HepG2 (cell line): ENCODE results near the gene SULT2B1. TPM values are rescaled to one million over a fixed set of nuclear protein-coding genes. Genes with fewer than 3 reads are reported as not detected.
A peak's percentile ranks its signal among the peaks of the same experiment; 100 is the strongest.

Source experiments
- ARID2 ChIP-seq: sonication (generic); formaldehyde crosslinking; IDR thresholded peaks from 2 replicates; pipeline ENCODE4 v1.8.1; 2022; ENCODE audit warnings: mild to moderate bottlenecking, missing genetic modification reagents, borderline replicate concordance
- ELF1 ChIP-seq: sonication (generic); formaldehyde crosslinking; IDR thresholded peaks from 2 replicates; pipeline ENCODE4 v1.4.0; 2020; ENCODE audit warnings: missing genetic modification reagents
- ETV6 ChIP-seq: sonication (generic); formaldehyde crosslinking; conservative IDR thresholded peaks from 2 replicates; pipeline ENCODE4 v1.4.0; 2020; ENCODE audit warnings: missing genetic modification reagents
- EZH2 ChIP-seq: conservative IDR thresholded peaks from 2 replicates; pipeline ENCODE4 v1.6.1; 2012; ENCODE audit warnings: mild to moderate bottlenecking, low read depth, low read length, moderate library complexity
- HIVEP1 ChIP-seq: sonication (generic); formaldehyde crosslinking; IDR thresholded peaks from 2 replicates; pipeline ENCODE4 v1.4.0; 2020; ENCODE audit warnings: mild to moderate bottlenecking, missing genetic modification reagents
- HNF4G ChIP-seq, 2 experiments: sonication (generic) in 1 of 2; formaldehyde crosslinking in 1 of 2; IDR thresholded peaks; 2 replicates each; pipeline versions ENCODE4 v1.4.0 to v1.6.1; 2011 to 2020; ENCODE audit warnings: borderline replicate concordance in 2 of 2, low read depth in 2 of 2, mild to moderate bottlenecking in 2 of 2, low read length in 1 of 2, missing genetic modification reagents in 1 of 2, moderate library complexity in 1 of 2
- JDP2 ChIP-seq: sonication (generic); formaldehyde crosslinking; IDR thresholded peaks from 2 replicates; pipeline ENCODE4 v1.8.1; 2022; ENCODE audit warnings: missing genetic modification reagents, borderline replicate concordance
- NFYB ChIP-seq: sonication (generic); formaldehyde crosslinking; IDR thresholded peaks from 2 replicates; pipeline ENCODE4 v1.4.0; 2020; ENCODE audit warnings: missing genetic modification reagents
- RFX3 ChIP-seq: IDR thresholded peaks from 2 replicates; pipeline ENCODE4 v1.6.1; 2016; ENCODE audit warnings: missing biosample characterization, missing genetic modification reagents
- RFX5 ChIP-seq: IDR thresholded peaks from 2 replicates; pipeline ENCODE4 v1.6.1; 2011; ENCODE audit warnings: low read depth, low read length, improper control_type of control experiment
- RFXANK ChIP-seq: IDR thresholded peaks from 2 replicates; pipeline ENCODE4 v1.6.1; 2016
- SMYD3 ChIP-seq: sonication (generic); formaldehyde crosslinking; IDR thresholded peaks from 2 replicates; pipeline ENCODE4 v1.8.1; 2023; ENCODE audit warnings: mild to moderate bottlenecking, missing genetic modification reagents
- SP2 ChIP-seq: sonication (generic); formaldehyde crosslinking; IDR thresholded peaks from 2 replicates; pipeline ENCODE4 v1.5.1; 2020; ENCODE audit warnings: mild to moderate bottlenecking, missing genetic modification reagents
- STAT5B ChIP-seq: sonication (generic); formaldehyde crosslinking; IDR thresholded peaks from 2 replicates; pipeline ENCODE4 v1.4.0; 2020; ENCODE audit warnings: missing genetic modification reagents
- ZBTB21 ChIP-seq: sonication (generic); formaldehyde crosslinking; IDR thresholded peaks from 2 replicates; pipeline ENCODE4 v1.4.0; 2020; ENCODE audit warnings: missing genetic modification reagents
- ZKSCAN1 ChIP-seq: fragments of 150-350 bp; IDR thresholded peaks from 2 replicates; pipeline ENCODE4 v1.6.1; 2014; ENCODE audit warnings: low read length
- ZNF292 ChIP-seq: sonication (generic); formaldehyde crosslinking; IDR thresholded peaks from 2 replicates; pipeline ENCODE4 v1.8.1; 2022; ENCODE audit warnings: mild to moderate bottlenecking, low read depth, missing genetic modification reagents, borderline replicate concordance
- ZNF501 ChIP-seq: sonication (generic); formaldehyde crosslinking; IDR thresholded peaks from 2 replicates; pipeline ENCODE4 v1.5.1; 2020; ENCODE audit warnings: mild to moderate bottlenecking, moderate library complexity, missing genetic modification reagents
- ZNF703 ChIP-seq: sonication (generic); formaldehyde crosslinking; IDR thresholded peaks from 2 replicates; pipeline ENCODE4 v1.5.1; 2020; ENCODE audit warnings: missing genetic modification reagents, mild to moderate bottlenecking, moderate library complexity, borderline replicate concordance
- ZNF879 ChIP-seq: sonication (generic); formaldehyde crosslinking; IDR thresholded peaks from 2 replicates; pipeline ENCODE4 v1.8.1; 2023; ENCODE audit warnings: missing genetic modification reagents
- polyA plus RNA-seq, 8 experiments: library from polyadenylated mRNA; depleted of rRNA in 3 of 8; stranded (reverse) in 7 of 8; unstranded in 1 of 8; fragments of >200 nt; fragmentation: Illumina TruSeq in 4 of 8; extraction: Trizol in 4 of 8; gene quantifications; 2 replicates each; pipeline versions ENCODE4 v1.2.1 to v1.2.3, GENCODE V29; 2011 to 2016; ENCODE audit warnings: low read depth in 4 of 8, missing spikeins in 1 of 8, mixed read lengths in 1 of 8; ENCODE audit not compliant: insufficient read depth in 1 of 8
- total RNA-seq, 5 experiments: library from RNA; depleted of rRNA; stranded (reverse); fragments of >200 nt; fragmentation: Illumina TruSeq; extraction: Trizol; gene quantifications; 2 replicates each; pipeline ENCODE4 v1.2.3, GENCODE V29; 2016; ENCODE audit warnings: low read depth in 1 of 5
- TF ChIP-seq, protein P1 (sequence below): sonication (generic); formaldehyde crosslinking; IDR thresholded peaks from 2 replicates; pipeline ENCODE4 v1.8.1; 2023; ENCODE audit warnings: mild to moderate bottlenecking, moderate library complexity, missing genetic modification reagents
- TF ChIP-seq, protein P2 (sequence below): IDR thresholded peaks from 2 replicates; pipeline ENCODE4 v1.6.1; 2012; ENCODE audit warnings: low read depth, low read length, improper control_type of control experiment
- TF ChIP-seq, protein P3 (sequence below): IDR thresholded peaks from 2 replicates; pipeline ENCODE4 v1.6.1; 2012; ENCODE audit warnings: inconsistent platforms
- TF ChIP-seq, protein P4 (sequence below): IDR thresholded peaks from 2 replicates; pipeline ENCODE4 v1.6.1; 2016; ENCODE audit warnings: low read depth, missing genetic modification reagents, missing compliant biosample characterization

The SULT2B1 gene
- total and polyA plus RNA-seq, 2 of the 13 experiments (the other 11 are each of a cell fraction or from before 2014, with no cell fraction given): 0.13 TPM; not detected in 1

DNA sequence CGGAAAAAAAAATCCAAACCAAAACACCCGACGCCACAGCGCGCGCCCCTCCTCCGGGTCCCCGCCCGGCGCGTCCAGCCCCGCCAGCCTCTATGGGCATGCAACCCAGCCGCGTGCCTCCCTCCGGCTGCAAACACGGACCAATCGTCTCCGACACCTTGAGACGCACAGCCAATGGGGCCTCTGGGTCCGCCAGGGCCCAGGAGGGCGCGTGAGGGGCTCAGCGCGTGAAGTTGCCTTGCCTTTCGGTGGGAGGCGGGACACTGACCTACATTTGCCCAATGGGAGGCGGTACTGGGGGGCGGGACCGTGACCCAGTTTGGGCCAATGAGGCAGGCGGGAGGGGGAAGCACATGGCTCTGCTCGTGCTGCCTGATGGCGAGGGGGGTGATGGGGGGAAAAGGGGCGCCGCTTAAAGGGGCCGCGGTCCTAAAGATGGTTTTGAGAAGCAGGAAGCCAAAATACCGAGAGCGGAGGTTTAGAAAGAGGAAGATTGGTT lies 85.5 kb downstream of the SULT2B1 start (continued):
- TF ChIP-seq ZBTB21 (CRISPR knock-in tag) (no peak), RFX3 (CRISPR knock-in tag) (no peak), RFX5 (no peak; the same call in 1 of the 2 replicates), ZNF501 (CRISPR knock-in tag) (peak; percentile 72), ELF1 (0 out of 2 replicates have a peak, but pooled peaks have one; percentile 12), ETV6 (CRISPR knock-in tag) (no peak), SP2 (CRISPR knock-in tag) (peak; percentile 92), HIVEP1 (CRISPR knock-in tag) (peak; percentile 81), HNF4G (IDR thresholded peaks at IDR 0.05; ENCODE audit: borderline replicate concordance, low read depth, low read length) (no peak), HNF4G (CRISPR knock-in tag; IDR thresholded peaks at IDR 0.05; ENCODE audit: borderline replicate concordance, low read depth) (no peak), STAT5B (no peak), SMYD3 (CRISPR knock-in tag) (0 out of 2 replicates have a peak, but pooled peaks have one; percentile 50), EZH2 (no peak), JDP2 (CRISPR knock-in tag) (peak; percentile 45; the same call in 1 of the 2 replicates), NFYB (peak; percentile 91), ZNF879 (CRISPR knock-in tag) (peak; percentile 89; the same call in 1 of the 2 replicates), ARID2 (CRISPR knock-in tag) (no peak), ZKSCAN1 (no peak), ZNF292 (no peak), RFXANK (CRISPR knock-in tag) (peak; percentile 74), ZNF703 (CRISPR knock-in tag) (peak; percentile 95; the same call in 1 of the 2 replicates)
- TF ChIP-seq, protein P1, sequence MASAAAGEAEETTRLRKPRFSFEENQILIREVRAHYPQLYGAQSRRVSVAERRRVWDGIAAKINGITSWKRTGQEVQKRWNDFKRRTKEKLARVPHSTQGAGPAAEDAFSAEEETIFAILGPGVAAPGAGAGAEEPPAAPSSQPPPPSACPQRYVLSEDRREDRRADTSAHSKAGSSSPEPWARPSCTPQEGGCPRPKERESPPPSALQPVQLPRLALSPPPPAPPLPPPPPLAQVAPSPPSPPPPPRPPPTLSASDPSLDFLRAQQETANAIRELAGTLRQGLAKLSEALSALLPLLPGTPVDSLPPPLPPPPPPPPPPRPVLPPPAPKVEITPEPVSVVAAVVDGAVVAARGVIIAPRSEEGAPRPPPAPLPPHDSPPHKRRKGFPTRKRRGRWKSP (CRISPR knock-in tag): no peak
- TF ChIP-seq, protein P2, sequence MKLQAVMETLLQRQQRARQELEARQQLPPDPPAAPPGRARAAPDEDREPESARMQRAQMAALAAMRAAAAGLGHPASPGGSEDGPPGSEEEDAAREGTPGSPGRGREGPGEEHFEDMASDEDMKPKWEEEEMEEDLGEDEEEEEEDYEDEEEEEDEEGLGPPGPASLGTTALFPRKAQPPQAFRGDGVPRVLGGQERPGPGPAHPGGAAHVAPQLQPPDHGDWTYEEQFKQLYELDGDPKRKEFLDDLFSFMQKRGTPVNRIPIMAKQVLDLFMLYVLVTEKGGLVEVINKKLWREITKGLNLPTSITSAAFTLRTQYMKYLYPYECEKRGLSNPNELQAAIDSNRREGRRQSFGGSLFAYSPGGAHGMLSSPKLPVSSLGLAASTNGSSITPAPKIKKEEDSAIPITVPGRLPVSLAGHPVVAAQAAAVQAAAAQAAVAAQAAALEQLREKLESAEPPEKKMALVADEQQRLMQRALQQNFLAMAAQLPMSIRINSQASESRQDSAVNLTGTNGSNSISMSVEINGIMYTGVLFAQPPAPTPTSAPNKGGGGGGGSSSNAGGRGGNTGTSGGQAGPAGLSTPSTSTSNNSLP: no peak
- TF ChIP-seq, protein P3, sequence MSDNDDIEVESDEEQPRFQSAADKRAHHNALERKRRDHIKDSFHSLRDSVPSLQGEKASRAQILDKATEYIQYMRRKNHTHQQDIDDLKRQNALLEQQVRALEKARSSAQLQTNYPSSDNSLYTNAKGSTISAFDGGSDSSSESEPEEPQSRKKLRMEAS: peak; percentile 100
- TF ChIP-seq, protein P4, sequence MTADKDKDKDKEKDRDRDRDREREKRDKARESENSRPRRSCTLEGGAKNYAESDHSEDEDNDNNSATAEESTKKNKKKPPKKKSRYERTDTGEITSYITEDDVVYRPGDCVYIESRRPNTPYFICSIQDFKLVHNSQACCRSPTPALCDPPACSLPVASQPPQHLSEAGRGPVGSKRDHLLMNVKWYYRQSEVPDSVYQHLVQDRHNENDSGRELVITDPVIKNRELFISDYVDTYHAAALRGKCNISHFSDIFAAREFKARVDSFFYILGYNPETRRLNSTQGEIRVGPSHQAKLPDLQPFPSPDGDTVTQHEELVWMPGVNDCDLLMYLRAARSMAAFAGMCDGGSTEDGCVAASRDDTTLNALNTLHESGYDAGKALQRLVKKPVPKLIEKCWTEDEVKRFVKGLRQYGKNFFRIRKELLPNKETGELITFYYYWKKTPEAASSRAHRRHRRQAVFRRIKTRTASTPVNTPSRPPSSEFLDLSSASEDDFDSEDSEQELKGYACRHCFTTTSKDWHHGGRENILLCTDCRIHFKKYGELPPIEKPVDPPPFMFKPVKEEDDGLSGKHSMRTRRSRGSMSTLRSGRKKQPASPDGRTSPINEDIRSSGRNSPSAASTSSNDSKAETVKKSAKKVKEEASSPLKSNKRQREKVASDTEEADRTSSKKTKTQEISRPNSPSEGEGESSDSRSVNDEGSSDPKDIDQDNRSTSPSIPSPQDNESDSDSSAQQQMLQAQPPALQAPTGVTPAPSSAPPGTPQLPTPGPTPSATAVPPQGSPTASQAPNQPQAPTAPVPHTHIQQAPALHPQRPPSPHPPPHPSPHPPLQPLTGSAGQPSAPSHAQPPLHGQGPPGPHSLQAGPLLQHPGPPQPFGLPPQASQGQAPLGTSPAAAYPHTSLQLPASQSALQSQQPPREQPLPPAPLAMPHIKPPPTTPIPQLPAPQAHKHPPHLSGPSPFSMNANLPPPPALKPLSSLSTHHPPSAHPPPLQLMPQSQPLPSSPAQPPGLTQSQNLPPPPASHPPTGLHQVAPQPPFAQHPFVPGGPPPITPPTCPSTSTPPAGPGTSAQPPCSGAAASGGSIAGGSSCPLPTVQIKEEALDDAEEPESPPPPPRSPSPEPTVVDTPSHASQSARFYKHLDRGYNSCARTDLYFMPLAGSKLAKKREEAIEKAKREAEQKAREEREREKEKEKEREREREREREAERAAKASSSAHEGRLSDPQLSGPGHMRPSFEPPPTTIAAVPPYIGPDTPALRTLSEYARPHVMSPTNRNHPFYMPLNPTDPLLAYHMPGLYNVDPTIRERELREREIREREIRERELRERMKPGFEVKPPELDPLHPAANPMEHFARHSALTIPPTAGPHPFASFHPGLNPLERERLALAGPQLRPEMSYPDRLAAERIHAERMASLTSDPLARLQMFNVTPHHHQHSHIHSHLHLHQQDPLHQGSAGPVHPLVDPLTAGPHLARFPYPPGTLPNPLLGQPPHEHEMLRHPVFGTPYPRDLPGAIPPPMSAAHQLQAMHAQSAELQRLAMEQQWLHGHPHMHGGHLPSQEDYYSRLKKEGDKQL (CRISPR knock-in tag): no peak; the same call in 1 of the 2 replicates
